SK-N-MC (cell line): ENCODE data around the gene CCT4.

ENCODE experiments used
- EZH2 ChIP-seq: fragments of 200-600 bp; sonication (generic); IDR thresholded peaks from one replicate; pipeline ENCODE4 v1.6.1; 2017; ENCODE audit warnings: antibody characterized with exemption
- FOXP2 ChIP-seq: optimal IDR thresholded peaks from 2 replicates; pipeline ENCODE3; 2011; ENCODE audit warnings: mild to moderate bottlenecking, moderate library complexity; ENCODE audit not compliant: insufficient read depth; ENCODE audit errors: extremely low read length, control extremely low read depth
- POLR2AphosphoS5 ChIP-seq: IDR thresholded peaks from 2 replicates; pipeline ENCODE4 v1.6.1; 2012; ENCODE audit warnings: mild to moderate bottlenecking, low read depth, low read length, borderline replicate concordance

- TF ChIP-seq POLR2AphosphoS5 = no peak
- no peak for TF ChIP-seq EZH2
- TF ChIP-seq FOXP2 = no peak
Measured at GRCh38 chr2:61845320-61845719, 43.1 kb downstream of the CCT4 start.
